OCI-LY7 (cell line): ENCODE results near the gene THBD. TPM values are rescaled to one million over a fixed set of nuclear protein-coding genes. Genes with fewer than 3 reads are reported as not detected.

Source experiments
- BruUV-seq: library from RNA; stranded (reverse); fragments of 400-500 nt; replicated peaks from 2 replicates; lab custom pipeline; 2021; lab: Mats Ljungman, UMichigan
- CTCF ChIA-PET: fragments of 300-600 bp; sonication (Branson Sonifier 250); formaldehyde crosslinking; loops from one replicate; lab custom pipeline; 2022; ENCODE audit warnings: antibody characterized with exemption; ENCODE audit not compliant: unreplicated experiment; lab: Charles Lee
- POLR2A ChIA-PET: fragments of 300-600 bp; sonication (Branson Sonifier 250); formaldehyde crosslinking; loops from one replicate; lab custom pipeline; 2022; ENCODE audit warnings: antibody characterized with exemption; lab: Charles Lee
- DNase-seq: peaks from one replicate; pipeline ENCODE4 v3.0.0-alpha.2; 2015; ENCODE audit warnings: low spot score
- H2AFZ ChIP-seq: fragments of 200-600 bp; sonication (generic), shearing (Covaris generic); 2 replicates; pipeline ENCODE4 v1.6.1; 2014; ENCODE audit warnings: mild to moderate bottlenecking, antibody characterized with exemption, low read length, moderate library complexity
- H3K27ac ChIP-seq: fragments of 200-600 bp; sonication (generic); 2 replicates; pipeline ENCODE4 v1.5.1; 2014; ENCODE audit warnings: mixed run types, low read depth, mild to moderate bottlenecking, moderate library complexity, low read length, inconsistent platforms; ENCODE audit not compliant: poor library complexity, severe bottlenecking
- H3K36me3 ChIP-seq: fragments of 200-600 bp; sonication (generic); 2 replicates; pipeline ENCODE4 v1.6.1; 2014; ENCODE audit warnings: mild to moderate bottlenecking, antibody characterized with exemption, low read length, moderate library complexity, mixed read lengths; ENCODE audit not compliant: insufficient read depth
- H3K4me1 ChIP-seq: fragments of 200-600 bp; sonication (generic); 2 replicates; pipeline ENCODE4 v1.5.1; 2014; ENCODE audit warnings: mild to moderate bottlenecking, low read length; ENCODE audit not compliant: insufficient read depth, poor library complexity, severe bottlenecking
- H3K4me2 ChIP-seq: fragments of 200-600 bp; sonication (generic); 2 replicates; pipeline ENCODE4 v1.6.1; 2014; ENCODE audit warnings: mild to moderate bottlenecking, low read length
- H3K4me3 ChIP-seq: fragments of 200-600 bp; sonication (generic); 2 replicates; pipeline ENCODE4 v1.5.1; 2014; ENCODE audit warnings: mild to moderate bottlenecking, low read depth, low read length; ENCODE audit not compliant: poor library complexity, severe bottlenecking
- H3K79me2 ChIP-seq: fragments of 200-600 bp; sonication (generic); 2 replicates; pipeline ENCODE4 v1.6.1; 2016; ENCODE audit warnings: low read depth, mild to moderate bottlenecking, low read length, moderate library complexity, mixed read lengths; ENCODE audit not compliant: insufficient read depth
- H3K9me2 ChIP-seq: fragments of 200-600 bp; sonication (generic); 2 replicates; pipeline ENCODE4 v1.6.1; 2016; ENCODE audit warnings: mild to moderate bottlenecking, low read length, mixed read lengths; ENCODE audit not compliant: insufficient read depth
- H3K9me3 ChIP-seq: fragments of 200-600 bp; sonication (generic); 2 replicates; pipeline ENCODE4 v1.6.1; 2014; ENCODE audit warnings: mild to moderate bottlenecking, mixed run types, low read length, mixed read lengths
- H4K20me1 ChIP-seq: fragments of 200-600 bp; sonication (generic); 2 replicates; pipeline ENCODE4 v1.6.1; 2014; ENCODE audit warnings: mild to moderate bottlenecking, antibody characterized with exemption, low read length, moderate library complexity, mixed read lengths; ENCODE audit not compliant: insufficient read depth
- EZH2phosphoT487 ChIP-seq: fragments of 200-600 bp; sonication (generic); IDR thresholded peaks from 2 replicates; pipeline ENCODE4 v1.6.1; 2018; ENCODE audit warnings: low read depth, borderline replicate concordance, mild to moderate bottlenecking, mixed run types, antibody characterized with exemption, low read length, moderate library complexity, mixed read lengths
- intact Hi-C: fragments of 100-400 bp; cut with micrococcal nuclease; formaldehyde crosslinking; loops from one replicate; pipeline ENCODE4 v1.10.0; 2022; ENCODE audit not compliant: unreplicated experiment
- total RNA-seq, 2 experiments: library from RNA; depleted of rRNA in 1 of 2; stranded (reverse); fragments of >200 nt in 1 of 2; shearing (Covaris generic) in 1 of 2; gene quantifications; 2 replicates each; pipeline ENCODE4 v1.2.3, GENCODE V29; 2014 to 2022
- TF ChIP-seq, protein P1 (sequence below): fragments of 200-600 bp; sonication (generic); conservative IDR thresholded peaks from 2 replicates; pipeline ENCODE4 v1.5.1; 2014; ENCODE audit warnings: mild to moderate bottlenecking, antibody characterized with exemption, low read length, moderate library complexity, mixed read lengths

The THBD gene
- total RNA-seq, 2 experiments from 2014 or later = not detected

DNA sequence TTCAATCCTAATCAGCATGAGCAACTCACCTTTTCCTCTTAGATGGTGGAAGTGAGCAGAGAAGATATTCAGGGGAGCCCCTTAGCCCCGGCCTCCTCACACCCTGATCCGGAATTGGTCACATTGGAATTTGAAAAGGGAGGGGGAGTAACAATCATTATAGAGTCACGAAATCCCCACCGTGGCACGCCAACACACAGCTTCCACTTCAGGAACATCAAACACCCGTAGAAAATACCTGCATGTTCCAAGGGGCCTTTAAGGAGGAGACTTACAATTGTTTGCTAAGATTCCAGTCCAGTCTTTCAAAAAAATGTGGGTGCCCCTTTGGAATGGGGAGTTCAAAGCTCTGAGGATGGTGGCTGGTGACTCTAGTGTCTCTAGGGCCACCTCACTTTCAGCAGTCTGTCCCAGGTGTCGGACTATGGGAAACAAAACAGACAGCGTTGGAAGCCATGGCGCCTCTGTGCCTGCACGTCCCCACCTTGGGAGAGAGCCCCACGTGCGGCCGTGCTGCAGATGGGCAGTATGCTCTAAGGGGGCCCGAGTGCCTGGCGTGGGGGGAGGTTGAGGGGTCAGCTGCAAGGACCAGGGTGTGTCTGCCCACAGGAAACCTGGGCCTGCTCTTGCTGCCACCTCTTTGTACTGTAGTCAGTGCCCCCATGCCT lies 34.2 kb upstream of the THBD start:
- H3K9me3 ChIP-seq = no peaks in the 10 kb centered on the region
- no peaks in the 10 kb centered on the region for H3K4me1 ChIP-seq
- intact Hi-C loops = no loop called here
- H3K27ac ChIP-seq = no peak overlapping the region
- no peak for TF ChIP-seq EZH2phosphoT487
- TF ChIP-seq, protein P1, sequence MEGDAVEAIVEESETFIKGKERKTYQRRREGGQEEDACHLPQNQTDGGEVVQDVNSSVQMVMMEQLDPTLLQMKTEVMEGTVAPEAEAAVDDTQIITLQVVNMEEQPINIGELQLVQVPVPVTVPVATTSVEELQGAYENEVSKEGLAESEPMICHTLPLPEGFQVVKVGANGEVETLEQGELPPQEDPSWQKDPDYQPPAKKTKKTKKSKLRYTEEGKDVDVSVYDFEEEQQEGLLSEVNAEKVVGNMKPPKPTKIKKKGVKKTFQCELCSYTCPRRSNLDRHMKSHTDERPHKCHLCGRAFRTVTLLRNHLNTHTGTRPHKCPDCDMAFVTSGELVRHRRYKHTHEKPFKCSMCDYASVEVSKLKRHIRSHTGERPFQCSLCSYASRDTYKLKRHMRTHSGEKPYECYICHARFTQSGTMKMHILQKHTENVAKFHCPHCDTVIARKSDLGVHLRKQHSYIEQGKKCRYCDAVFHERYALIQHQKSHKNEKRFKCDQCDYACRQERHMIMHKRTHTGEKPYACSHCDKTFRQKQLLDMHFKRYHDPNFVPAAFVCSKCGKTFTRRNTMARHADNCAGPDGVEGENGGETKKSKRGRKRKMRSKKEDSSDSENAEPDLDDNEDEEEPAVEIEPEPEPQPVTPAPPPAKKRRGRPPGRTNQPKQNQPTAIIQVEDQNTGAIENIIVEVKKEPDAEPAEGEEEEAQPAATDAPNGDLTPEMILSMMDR = no peak
- H2AFZ ChIP-seq = no peak overlapping the region
- H3K79me2 ChIP-seq = no peaks in the 10 kb centered on the region
- DNase-seq = no peak
- no peaks in the 10 kb centered on the region for H4K20me1 ChIP-seq
- POLR2A ChIA-PET = no interaction called here
- no TSS peak for BruUV-seq
- H3K4me2 ChIP-seq = no peak overlapping the region
- CTCF ChIA-PET = no interaction called here
- no peaks in the 10 kb centered on the region for H3K9me2 ChIP-seq
- no peaks in the 10 kb centered on the region for H3K36me3 ChIP-seq
- H3K4me3 ChIP-seq = no peak overlapping the region

DNA sequence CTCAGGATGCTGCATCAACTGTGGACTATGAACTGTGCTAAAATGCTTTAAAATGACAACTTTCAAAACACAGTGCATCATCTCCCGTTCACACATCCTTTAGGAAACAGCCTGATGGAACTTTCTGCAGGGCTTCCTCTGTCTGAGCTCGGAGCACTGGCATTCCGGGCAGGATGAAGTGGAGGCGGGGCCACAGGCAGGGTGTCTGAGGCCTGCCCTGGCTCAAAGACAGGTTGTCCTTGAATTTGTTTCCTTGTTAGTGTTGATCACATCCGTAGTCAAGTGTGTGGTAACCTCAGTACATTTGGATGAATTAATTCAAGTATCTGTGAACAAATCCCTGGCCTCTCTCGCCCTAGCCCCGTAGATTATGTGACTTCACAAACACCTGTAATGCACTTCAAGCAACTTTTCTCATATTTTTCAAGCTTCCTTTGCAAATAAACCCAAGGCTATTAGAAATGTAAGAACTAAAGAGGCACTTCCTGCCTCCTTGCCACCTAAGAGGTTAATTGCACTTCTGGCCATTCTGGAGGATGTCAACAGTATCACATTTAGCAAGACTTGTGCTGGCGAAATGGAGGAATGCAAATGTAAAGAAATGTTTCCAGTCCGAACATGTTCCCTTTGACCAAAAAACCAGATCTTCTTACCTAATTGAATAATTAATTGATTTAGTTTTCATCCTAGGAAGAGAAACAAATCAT lies 33.5 kb upstream of the THBD start:
- no peaks in the 10 kb centered on the region for H4K20me1 ChIP-seq
- BruUV-seq = no TSS peak
- no peak overlapping the region for H3K27ac ChIP-seq
- TF ChIP-seq, protein P1 = no peak
- no peak for TF ChIP-seq EZH2phosphoT487
- CTCF ChIA-PET = no interaction called here
- H3K79me2 ChIP-seq = no peaks in the 10 kb centered on the region
- H2AFZ ChIP-seq = no peak overlapping the region
- no peaks in the 10 kb centered on the region for H3K9me3 ChIP-seq
- no peaks in the 10 kb centered on the region for H3K9me2 ChIP-seq
- H3K4me2 ChIP-seq = no peak overlapping the region
- intact Hi-C loops = no loop called here
- POLR2A ChIA-PET = no interaction called here
- H3K36me3 ChIP-seq = no peaks in the 10 kb centered on the region
- no peaks in the 10 kb centered on the region for H3K4me1 ChIP-seq
- H3K4me3 ChIP-seq = no peak overlapping the region
- no peak for DNase-seq
